ENCODE results near the gene RBM20.
"Not testable (repeated sequence)": the region's sequence is repeated elsewhere in the genome, so short reads cannot be mapped to it uniquely, and the experiment has no call there.

The RBM20 gene

DNA sequence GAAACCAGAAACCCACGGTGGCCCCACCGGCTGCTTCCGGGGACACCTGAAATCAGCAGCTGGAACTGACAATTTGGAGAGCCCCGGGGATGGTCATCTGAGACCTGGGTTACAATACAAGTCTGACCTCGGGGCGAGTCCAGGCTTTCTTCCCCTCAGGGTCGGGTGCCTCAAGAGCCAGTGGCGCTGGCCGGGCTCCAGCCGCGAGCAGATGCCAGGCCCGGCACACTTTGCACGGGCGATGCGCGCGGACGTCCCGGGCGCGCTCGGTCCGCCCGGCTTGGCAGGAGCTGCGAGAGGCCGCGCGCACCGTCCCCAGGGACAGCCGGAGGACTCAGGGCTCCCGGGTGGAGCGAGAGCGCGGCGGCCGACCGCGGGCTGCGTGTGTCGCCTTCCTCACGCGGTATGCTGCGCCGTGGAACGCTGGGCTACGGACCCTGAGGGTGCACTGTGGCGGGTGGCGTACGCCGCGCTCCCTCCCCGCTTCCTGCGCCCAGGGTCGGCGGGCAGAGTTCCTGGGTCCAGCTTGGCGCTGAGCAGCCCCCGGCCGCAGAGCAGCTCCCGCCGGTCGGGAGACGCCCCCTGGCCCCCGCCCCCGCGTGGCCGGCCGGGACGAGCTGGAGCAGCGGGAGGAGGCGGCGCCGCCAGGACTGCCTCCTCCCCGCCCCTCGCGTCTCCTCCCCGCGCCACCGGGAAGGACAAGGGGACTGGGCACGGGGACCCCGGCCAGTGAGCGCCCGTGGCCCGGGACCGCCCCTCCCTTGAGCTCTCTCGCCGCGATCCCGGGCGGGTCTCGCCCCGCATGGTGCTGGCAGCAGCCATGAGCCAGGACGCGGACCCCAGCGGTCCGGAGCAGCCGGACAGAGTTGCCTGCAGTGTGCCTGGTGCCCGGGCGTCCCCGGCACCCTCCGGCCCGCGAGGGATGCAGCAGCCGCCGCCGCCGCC is at the start of gene RBM20:
Gene RBM20 (plus strand): TSS at position 684 of the 945 bp plus-strand sequence. CDS start 119 bp downstream, at position 803.
- DNase-seq (ENCODE audit: low read depth in 2 of 2, low spot score in 1 of 2), result no peak

- no peak for DNase-seq (ENCODE audit: low read depth in 2 of 2, low spot score in 1 of 2)
Observed at GRCh38 chr10:110597476-110597875, 46.7 kb upstream of the RBM20 start.

DNA sequence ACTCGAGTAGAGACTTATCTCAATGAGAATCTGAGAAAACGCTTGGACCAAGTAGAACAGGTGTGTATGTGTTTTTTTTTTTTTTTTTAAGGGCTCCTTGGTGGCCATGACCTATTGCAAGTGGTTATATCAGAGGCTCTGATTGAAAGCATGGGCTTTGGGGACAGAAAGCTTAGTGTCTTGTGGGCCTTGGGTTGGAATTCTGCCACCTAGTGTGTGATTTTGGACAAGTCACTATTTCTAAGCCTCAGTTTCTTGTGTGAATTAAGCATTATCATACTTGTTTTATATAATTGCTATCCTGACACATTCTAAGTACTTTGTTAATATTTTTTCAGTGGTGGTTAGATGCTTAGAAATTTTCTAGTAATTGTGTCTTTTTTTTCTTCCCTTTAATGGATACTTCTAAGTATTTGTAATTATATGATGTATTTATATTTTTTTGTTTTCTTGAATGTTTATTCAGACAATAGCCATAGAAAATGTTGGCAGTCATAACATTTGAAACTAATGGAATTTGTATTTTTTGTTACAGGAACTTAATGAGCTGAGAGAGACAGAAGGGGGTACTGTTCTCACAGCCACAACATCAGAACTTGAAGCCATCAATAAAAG is 43.5 kb upstream of the RBM20 start:
- DNase-seq (ENCODE audit: low read depth in 2 of 2, low spot score in 1 of 2), result no peak

- DNase-seq (ENCODE audit: low read depth in 2 of 2, low spot score in 1 of 2), result no peak
Observed at GRCh38 chr10:110601581-110601980, 42.6 kb upstream of the RBM20 start.

DNA sequence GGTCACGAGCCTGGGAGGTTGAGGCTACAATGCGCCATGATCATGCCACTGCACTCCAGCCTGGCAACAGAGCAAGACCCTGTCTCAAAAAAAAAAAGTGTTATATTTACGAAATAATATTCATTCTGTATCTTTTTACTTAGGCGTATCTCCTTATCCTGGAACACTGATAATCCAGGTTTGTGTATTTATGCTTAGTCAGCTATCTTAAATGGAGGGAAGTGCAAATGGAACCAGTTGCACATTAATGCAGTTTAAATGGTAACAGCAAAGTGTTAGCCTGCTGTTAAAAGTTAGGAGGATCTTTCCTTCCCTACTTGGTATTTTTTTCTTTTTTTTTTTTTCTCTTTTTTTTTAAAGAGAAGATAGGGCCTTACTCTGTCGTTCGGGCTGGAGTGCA is 36.0 kb upstream of the RBM20 start:
- no peak for DNase-seq (ENCODE audit: low read depth in 2 of 2, low spot score in 1 of 2)

- DNase-seq (ENCODE audit: low read depth in 2 of 2, low spot score in 1 of 2), result no peak
Observed at GRCh38 chr10:110609605-110610004, 34.5 kb upstream of the RBM20 start.

- peak in 1 of 2 donors; percentile 1 for DNase-seq (ENCODE audit: low read depth in 2 of 2, low spot score in 1 of 2)
Observed at GRCh38 chr10:110610308-110610774, 33.8 kb upstream of the RBM20 start.

- DNase-seq (ENCODE audit: low read depth in 2 of 2, low spot score in 1 of 2), result not testable (repeated sequence)
Observed at GRCh38 chr10:110610781-110611180, 33.4 kb upstream of the RBM20 start.

DNA sequence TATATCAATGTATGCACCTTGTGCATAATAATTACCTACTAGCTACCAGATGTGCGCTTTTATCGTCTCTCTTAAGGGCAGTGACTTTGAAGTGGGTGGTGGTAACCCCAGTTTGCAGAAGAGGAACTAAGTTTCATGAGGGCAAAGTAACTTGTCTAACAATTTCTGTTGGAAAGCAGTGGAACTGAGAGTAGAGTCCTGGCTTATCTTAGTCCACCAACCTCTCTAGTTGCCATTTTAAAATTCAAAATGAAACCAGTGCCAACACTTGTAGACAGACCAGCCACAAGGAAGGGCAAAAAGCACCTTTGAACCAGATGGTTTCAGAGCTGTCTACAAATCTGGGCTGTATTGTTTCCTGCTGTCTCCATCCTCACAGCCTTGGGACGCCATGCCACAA is 32.0 kb upstream of the RBM20 start:
- DNase-seq (ENCODE audit: low read depth in 2 of 2, low spot score in 1 of 2), result no peak

- DNase-seq (ENCODE audit: low read depth in 2 of 2, low spot score in 1 of 2), result no peak
Observed at GRCh38 chr10:110612629-110613028, 31.5 kb upstream of the RBM20 start.

GRCh38 chr10:110613341-110613995 is 30.7 kb upstream of the RBM20 start:
- no peak for DNase-seq (ENCODE audit: low read depth in 2 of 2, low spot score in 1 of 2)

GRCh38 chr10:110613996-110614495 is 30.1 kb upstream of the RBM20 start:
- no peak for DNase-seq (ENCODE audit: low read depth in 2 of 2, low spot score in 1 of 2)

DNA sequence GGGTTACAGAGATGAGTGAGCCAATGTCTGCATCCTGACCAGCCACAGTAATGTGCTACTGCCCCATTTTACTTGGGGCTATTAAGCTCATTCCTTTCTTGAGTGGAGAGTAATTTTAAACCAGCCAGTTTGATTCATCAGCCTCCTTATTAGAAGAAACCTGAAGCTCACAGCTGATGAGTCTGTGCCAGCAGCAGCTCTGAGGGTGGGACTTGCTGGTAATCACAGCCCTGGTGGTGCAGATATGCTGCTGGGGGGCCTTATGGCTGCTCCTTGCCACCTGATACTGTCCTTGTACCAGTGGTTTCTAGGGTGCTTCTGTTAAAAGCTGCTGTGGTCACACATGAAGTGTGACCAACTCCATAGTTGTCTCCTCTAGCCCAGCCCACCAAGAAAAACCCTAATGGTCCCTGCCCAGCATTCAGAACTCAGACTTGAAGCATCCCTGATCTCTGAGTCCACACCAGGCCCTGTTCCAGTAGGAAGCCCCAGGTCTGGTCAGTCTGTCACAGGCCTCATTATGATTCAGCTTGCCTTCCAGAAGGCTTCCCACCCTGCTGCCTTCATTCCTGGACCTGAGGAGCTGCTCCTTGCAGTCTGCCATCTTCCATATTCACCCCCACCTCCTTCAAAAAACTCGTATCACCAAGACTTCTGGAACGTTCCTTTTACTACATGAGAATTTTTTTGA is 28.9 kb upstream of the RBM20 start:
- DNase-seq (ENCODE audit: low read depth in 2 of 2, low spot score in 1 of 2), result no peak

GRCh38 chr10:110616493-110617033 is 27.6 kb upstream of the RBM20 start:
- no peak for DNase-seq (ENCODE audit: low read depth in 2 of 2, low spot score in 1 of 2)

DNA sequence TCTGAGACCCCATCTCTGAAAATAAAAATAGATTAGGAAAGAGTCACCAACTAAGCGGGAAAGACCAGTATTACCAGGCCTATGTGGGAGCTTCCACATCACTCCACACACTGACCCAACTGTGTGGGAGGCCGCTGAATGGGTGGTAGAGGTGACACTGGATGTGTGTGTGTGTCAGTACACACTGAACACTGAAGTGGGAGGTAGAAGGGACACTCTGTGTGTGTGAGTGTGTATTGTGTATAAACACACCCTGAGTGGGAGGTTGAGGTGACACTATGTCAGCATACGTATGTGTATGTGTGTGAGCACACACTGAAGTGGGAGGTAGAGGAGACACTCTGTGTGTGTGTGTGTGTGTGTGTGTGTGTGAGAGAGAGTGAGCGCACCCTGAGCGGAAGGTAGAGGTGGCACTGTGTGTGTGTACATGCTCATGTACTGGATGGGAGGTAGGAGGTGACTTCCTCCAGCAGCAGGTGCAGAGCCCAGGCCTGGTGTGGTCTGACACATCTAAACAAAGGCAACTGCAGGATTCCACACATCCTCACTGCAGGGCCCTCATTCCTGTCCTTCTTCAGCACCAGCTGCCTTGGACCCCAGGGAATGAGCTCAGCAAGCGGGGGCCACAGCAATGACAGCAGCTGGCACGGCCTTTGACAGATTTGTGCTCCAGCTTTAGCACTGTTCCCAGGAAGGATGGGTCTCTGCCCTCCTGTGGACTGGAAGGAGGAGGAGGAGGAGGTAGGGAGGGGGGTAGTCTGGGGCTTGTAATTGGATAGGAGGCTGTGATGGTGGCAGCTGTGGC is 26.5 kb upstream of the RBM20 start:
- DNase-seq (ENCODE audit: low read depth in 2 of 2, low spot score in 1 of 2), result no peak

DNA sequence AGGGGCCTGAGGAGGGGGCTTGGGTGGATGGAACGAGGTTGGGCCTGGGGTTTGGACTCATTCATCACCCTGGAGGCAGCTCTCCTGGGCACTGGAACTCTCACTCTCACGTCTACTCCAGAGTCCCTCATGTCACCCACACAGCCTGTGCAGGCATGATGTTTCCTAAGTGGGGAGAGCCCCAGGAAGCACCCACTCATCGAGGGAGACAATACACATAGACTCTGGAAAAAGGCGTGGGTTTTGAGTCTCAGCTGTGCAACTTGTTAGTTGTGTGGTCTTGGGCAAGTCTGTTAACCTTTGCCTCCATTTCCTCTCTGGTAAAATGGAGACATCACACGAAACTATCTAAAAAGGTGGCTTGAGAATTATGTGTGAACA is 25.9 kb upstream of the RBM20 start:
- DNase-seq (ENCODE audit: low read depth in 2 of 2, low spot score in 1 of 2), result no peak

- DNase-seq (ENCODE audit: low read depth in 2 of 2, low spot score in 1 of 2), result no peak
Observed at GRCh38 chr10:110619514-110620397, 24.4 kb upstream of the RBM20 start.

DNA sequence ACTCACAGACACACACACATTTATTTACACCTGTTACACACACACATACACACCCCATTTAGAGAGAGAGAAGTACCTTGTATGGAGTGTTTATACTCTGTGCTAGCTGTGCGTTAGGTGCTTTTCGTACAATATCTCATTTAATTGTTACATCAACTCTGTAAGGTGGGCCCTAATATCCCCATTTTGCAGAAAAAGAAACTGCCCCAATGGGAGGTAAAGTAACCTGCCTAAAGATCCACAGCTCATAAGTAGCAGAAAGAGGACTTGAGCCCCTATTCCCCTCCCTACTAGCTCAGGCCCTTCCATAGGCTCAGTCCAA is 23.8 kb upstream of the RBM20 start:
- DNase-seq (ENCODE audit: low read depth in 2 of 2, low spot score in 1 of 2), result no peak

- DNase-seq (ENCODE audit: low read depth in 2 of 2, low spot score in 1 of 2), result not testable (repeated sequence)
Observed at GRCh38 chr10:110623316-110623715, 20.8 kb upstream of the RBM20 start.
